ENCODE measurements around the gene IL10RB.

Gene IL10RB

GRCh38 chr21:33267250-33267649 lies 1.1 kb downstream of the IL10RB start:
- DNase-seq (ENCODE audit: low spot score): no peak

GRCh38 chr21:33268393-33268736 lies 2.2 kb downstream of the IL10RB start:
- DNase-seq (ENCODE audit: low spot score): no peak

GRCh38 chr21:33268737-33269441 lies 2.7 kb downstream of the IL10RB start:
- no peak for DNase-seq (ENCODE audit: low spot score)

- DNase-seq (ENCODE audit: low spot score): no peak
Observed at GRCh38 chr21:33270986-33271385, 4.8 kb downstream of the IL10RB start.

GRCh38 chr21:33273044-33273443 lies 6.9 kb downstream of the IL10RB start:
- DNase-seq (ENCODE audit: low spot score): no peak

- no peak for DNase-seq (ENCODE audit: low spot score)
Observed at GRCh38 chr21:33278721-33279120, 12.6 kb downstream of the IL10RB start.

GRCh38 chr21:33279330-33279820 lies 13.2 kb downstream of the IL10RB start:
- no peak for DNase-seq (ENCODE audit: low spot score)

GRCh38 chr21:33281096-33281652 lies 15.0 kb downstream of the IL10RB start:
- no peak for DNase-seq (ENCODE audit: low spot score)

- DNase-seq (ENCODE audit: low spot score): no peak
Observed at GRCh38 chr21:33283203-33283602, 17.0 kb downstream of the IL10RB start.

- DNase-seq (ENCODE audit: low spot score): no peak
Observed at GRCh38 chr21:33286076-33286475, 19.9 kb downstream of the IL10RB start.

- peak; percentile 66 for DNase-seq (ENCODE audit: low spot score)
Observed at GRCh38 chr21:33286600-33287456, 20.7 kb downstream of the IL10RB start.

GRCh38 chr21:33289199-33289819 lies 23.1 kb downstream of the IL10RB start:
- DNase-seq (ENCODE audit: low spot score): no peak

GRCh38 chr21:33290441-33290840 lies 24.3 kb downstream of the IL10RB start:
- no peak for DNase-seq (ENCODE audit: low spot score)

- DNase-seq (ENCODE audit: low spot score): no peak
Observed at GRCh38 chr21:33291686-33292085, 25.5 kb downstream of the IL10RB start.

- DNase-seq (ENCODE audit: low spot score): no peak
Observed at GRCh38 chr21:33292724-33293123, 26.6 kb downstream of the IL10RB start.

- no peak for DNase-seq (ENCODE audit: low spot score)
Observed at GRCh38 chr21:33293136-33293535, 27.0 kb downstream of the IL10RB start.

- no peak for DNase-seq (ENCODE audit: low spot score)
Observed at GRCh38 chr21:33293811-33294216, 27.6 kb downstream of the IL10RB start.

GRCh38 chr21:33296156-33296555 lies 30.0 kb downstream of the IL10RB start:
- no peak for DNase-seq (ENCODE audit: low spot score)

GRCh38 chr21:33299181-33299752 lies 33.1 kb downstream of the IL10RB start:
- DNase-seq (ENCODE audit: low spot score): no peak

GRCh38 chr21:33300701-33301631 lies 34.8 kb downstream of the IL10RB start:
- DNase-seq (ENCODE audit: low spot score): no peak

- no peak for DNase-seq (ENCODE audit: low spot score)
Observed at GRCh38 chr21:33301632-33302002, 35.5 kb downstream of the IL10RB start.
